Measurements from ENCODE around the gene STX12.

The STX12 gene

GRCh38 chr1:27736252-27736651 lies 36.8 kb upstream of the STX12 start:
- TF ChIP-seq CTCF (IDR thresholded peaks at IDR 0.05; ENCODE audit: low read depth, low read length, missing control alignments), result no peak
- no peak for DNase-seq (ENCODE audit: low read depth)
- H3K4me3 ChIP-seq (ENCODE audit: low read depth, low read length), result no peak overlapping the region
- in situ Hi-C loops (cut with HindIII; ENCODE audit: low sequenced_read_pairs), result no loop called here

GRCh38 chr1:27741121-27741520 lies 31.9 kb upstream of the STX12 start:
- TF ChIP-seq CTCF (IDR thresholded peaks at IDR 0.05; ENCODE audit: low read depth, low read length, missing control alignments), result no peak
- DNase-seq (ENCODE audit: low read depth), result no peak
- H3K4me3 ChIP-seq (ENCODE audit: low read depth, low read length), result no peak overlapping the region
- in situ Hi-C loops (cut with HindIII; ENCODE audit: low sequenced_read_pairs), result no loop called here

- no peak for TF ChIP-seq CTCF (IDR thresholded peaks at IDR 0.05; ENCODE audit: low read depth, low read length, missing control alignments)
- in situ Hi-C loops (cut with HindIII; ENCODE audit: low sequenced_read_pairs), result no loop called here
- DNase-seq (ENCODE audit: low read depth), result no peak
- no peak overlapping the region for H3K4me3 ChIP-seq (ENCODE audit: low read depth, low read length)
Observed at GRCh38 chr1:27744556-27744955, 28.5 kb upstream of the STX12 start.

GRCh38 chr1:27745466-27745865 lies 27.6 kb upstream of the STX12 start:
- in situ Hi-C loops (cut with HindIII; ENCODE audit: low sequenced_read_pairs), result no loop called here
- TF ChIP-seq CTCF (IDR thresholded peaks at IDR 0.05; ENCODE audit: low read depth, low read length, missing control alignments), result no peak
- H3K4me3 ChIP-seq (ENCODE audit: low read depth, low read length), result no peak overlapping the region
- no peak for DNase-seq (ENCODE audit: low read depth)

- H3K4me3 ChIP-seq (ENCODE audit: low read depth, low read length), result no peak overlapping the region
- in situ Hi-C loops (cut with HindIII; ENCODE audit: low sequenced_read_pairs), result no loop called here
- TF ChIP-seq CTCF (IDR thresholded peaks at IDR 0.05; ENCODE audit: low read depth, low read length, missing control alignments), result no peak
- no peak for DNase-seq (ENCODE audit: low read depth)
Observed at GRCh38 chr1:27752360-27752759, 20.7 kb upstream of the STX12 start.

GRCh38 chr1:27755286-27755685 lies 17.7 kb upstream of the STX12 start:
- no peak for TF ChIP-seq CTCF (IDR thresholded peaks at IDR 0.05; ENCODE audit: low read depth, low read length, missing control alignments)
- DNase-seq (ENCODE audit: low read depth), result no peak
- in situ Hi-C loops (cut with HindIII; ENCODE audit: low sequenced_read_pairs), result no loop called here
- H3K4me3 ChIP-seq (ENCODE audit: low read depth, low read length), result no peak overlapping the region

- TF ChIP-seq CTCF (IDR thresholded peaks at IDR 0.05; ENCODE audit: low read depth, low read length, missing control alignments), result no peak
- in situ Hi-C loops (cut with HindIII; ENCODE audit: low sequenced_read_pairs), result no loop called here
- H3K4me3 ChIP-seq (ENCODE audit: low read depth, low read length), result no peak overlapping the region
- no peak for DNase-seq (ENCODE audit: low read depth)
Observed at GRCh38 chr1:27755865-27756264, 17.2 kb upstream of the STX12 start.
